PC-3 (cell line): Measurements from ENCODE around the gene PLXNB1. TPM values are rescaled to one million over a fixed set of nuclear protein-coding genes. Genes with fewer than 3 reads are reported as not detected.

Experiments
- ATAC-seq: fragments of 200-7000 bp; cut with Tn5 transposase; 2 replicates; pipeline ENCODE4 v1.9.1; 2020; ENCODE audit warnings: mild to moderate bottlenecking, moderate library complexity
- BruUV-seq: library from RNA; stranded (reverse); fragments of 400-500 nt; replicated peaks from 2 replicates; lab custom pipeline; 2021; lab: Mats Ljungman, UMichigan
- CTCF ChIA-PET: fragments of 300-600 bp; sonication (Branson Sonifier 250); formaldehyde crosslinking; loops from one replicate; lab custom pipeline; 2022; ENCODE audit warnings: antibody characterized with exemption; lab: Charles Lee
- POLR2A ChIA-PET: fragments of 300-600 bp; sonication (Branson Sonifier 250); formaldehyde crosslinking; loops from one replicate; lab custom pipeline; 2022; ENCODE audit warnings: antibody characterized with exemption; ENCODE audit not compliant: unreplicated experiment; lab: Charles Lee
- DNase-seq: peaks from one replicate; pipeline ENCODE4 v3.0.0-alpha.2; 2015
- H2AFZ ChIP-seq: fragments of 300-600 bp; sonication (generic); 2 replicates; pipeline ENCODE4 v1.6.0; 2016; ENCODE audit warnings: antibody characterized with exemption, low read length
- H3F3A ChIP-seq: fragments of 300-600 bp; sonication (generic); one replicate; pipeline ENCODE4 v1.6.0; 2017; ENCODE audit warnings: antibody characterized with exemption, low read length, control low read depth, mild to moderate bottlenecking; ENCODE audit not compliant: unreplicated experiment
- H3K27ac ChIP-seq: fragments of 300-600 bp; sonication (generic); 2 replicates; pipeline ENCODE4 v1.5.1; 2016; ENCODE audit warnings: mild to moderate bottlenecking, low read length
- H3K27me3 ChIP-seq: fragments of 300-600 bp; sonication (generic); 2 replicates; pipeline ENCODE4 v1.6.1; 2016; ENCODE audit warnings: low read length, mixed read lengths
- H3K36me3 ChIP-seq: fragments of 300-600 bp; sonication (generic); 2 replicates; pipeline ENCODE4 v1.6.1; 2016; ENCODE audit warnings: low read depth, mixed run types, low read length, mixed read lengths
- H3K4me1 ChIP-seq: fragments of 300-600 bp; sonication (generic); 2 replicates; pipeline ENCODE4 v1.5.1; 2016; ENCODE audit warnings: low read length; ENCODE audit not compliant: insufficient read depth
- H3K4me2 ChIP-seq: fragments of 300-600 bp; sonication (generic); 2 replicates; pipeline ENCODE4 v1.6.0; 2016; ENCODE audit warnings: low read length
- H3K4me3 ChIP-seq: fragments of 300-600 bp; sonication (generic); 2 replicates; pipeline ENCODE4 v1.5.1; 2016; ENCODE audit warnings: mild to moderate bottlenecking, low read length, mixed read lengths
- H3K79me2 ChIP-seq: fragments of 300-600 bp; sonication (generic); 2 replicates; pipeline ENCODE4 v1.6.1; 2017; ENCODE audit warnings: low read length, mixed read lengths
- H3K9ac ChIP-seq: fragments of 300-600 bp; sonication (generic); 2 replicates; pipeline ENCODE4 v1.6.0; 2016; ENCODE audit warnings: mild to moderate bottlenecking, low read length
- H3K9me2 ChIP-seq: fragments of 300-600 bp; sonication (generic); replicated peaks from 2 replicates; pipeline ENCODE4 v1.6.1; 2016; ENCODE audit warnings: mixed run types, low read length, mixed read lengths
- H3K9me3 ChIP-seq: fragments of 300-600 bp; sonication (generic); 2 replicates; pipeline ENCODE4 v1.6.1; 2016; ENCODE audit warnings: low read length, mixed read lengths
- H4K20me1 ChIP-seq: fragments of 300-600 bp; sonication (generic); 2 replicates; pipeline ENCODE4 v1.6.1; 2016; ENCODE audit warnings: low read length, mixed read lengths
- CTCF ChIP-seq: fragments of 300-600 bp; sonication (generic); conservative IDR thresholded peaks from 2 replicates; pipeline ENCODE4 v1.5.1; 2017; ENCODE audit warnings: antibody characterized with exemption, low read depth, mild to moderate bottlenecking, low read length
- EZH2 ChIP-seq: fragments of 300-600 bp; sonication (generic); IDR thresholded peaks from one replicate; pipeline ENCODE4 v1.6.1; 2017; ENCODE audit warnings: antibody characterized with exemption, mild to moderate bottlenecking, low read length; ENCODE audit not compliant: unreplicated experiment
- EZH2phosphoT487 ChIP-seq: fragments of 300-600 bp; sonication (generic); IDR thresholded peaks from 2 replicates; pipeline ENCODE4 v1.6.1; 2018; ENCODE audit warnings: mild to moderate bottlenecking, antibody characterized with exemption, low read length, borderline replicate concordance
- intact Hi-C: fragments of 100-400 bp; cut with micrococcal nuclease; formaldehyde crosslinking; loops from 2 replicates; pipeline ENCODE4 v1.9.0; 2023
- total RNA-seq: library from RNA; depleted of rRNA; stranded (reverse); fragments of >200 nt; gene quantifications from 2 replicates; pipeline ENCODE4 v1.2.3, GENCODE V29; 2014

Gene PLXNB1
- total RNA-seq, 1 experiment from 2014 or later = 35.4 TPM

- ChIA-PET POLR2A (no interaction called here), CTCF (no interaction called here)
- TF ChIP-seq EZH2phosphoT487 (no peak), CTCF (no peak), EZH2 (no peak)
- Histone ChIP-seq H4K20me1 (no peaks in the 10 kb centered on the region), H3K4me1 (no peaks in the 10 kb centered on the region), H3K9me2 (no peaks in the 10 kb centered on the region), H3K27ac (no peak overlapping the region), H3F3A (no peaks in the 10 kb centered on the region), H3K4me2 (no peak overlapping the region), H3K36me3 (no peaks in the 10 kb centered on the region), H3K9ac (no peak overlapping the region), H3K79me2 (no peaks in the 10 kb centered on the region), H3K4me3 (no peak overlapping the region), H3K9me3 (no peaks in the 10 kb centered on the region), H3K27me3 (no peaks in the 10 kb centered on the region), H2AFZ (no peak overlapping the region)
- intact Hi-C loops = no loop called here
- BruUV-seq = no TSS peak
- DNase-seq = no peak
- no peak for ATAC-seq
Observed at GRCh38 chr3:48411041-48411588, 18.8 kb downstream of the PLXNB1 start.

- H3K36me3 ChIP-seq = no peaks in the 10 kb centered on the region
- TF ChIP-seq EZH2 = no peak
- TF ChIP-seq EZH2phosphoT487 = no peak
- no peak for TF ChIP-seq CTCF
- H3K4me3 ChIP-seq = no peak overlapping the region
- H3K27ac ChIP-seq = no peak overlapping the region
- CTCF ChIA-PET = no interaction called here
- no peak overlapping the region for H2AFZ ChIP-seq
- no TSS peak for BruUV-seq
- DNase-seq (no peak), ATAC-seq (no peak)
- POLR2A ChIA-PET = no interaction called here
- no peaks in the 10 kb centered on the region for H3K27me3 ChIP-seq
- H3K9me3 ChIP-seq = no peaks in the 10 kb centered on the region
- no peaks in the 10 kb centered on the region for H4K20me1 ChIP-seq
- no peaks in the 10 kb centered on the region for H3K9me2 ChIP-seq
- intact Hi-C loops = no loop called here
- H3K79me2 ChIP-seq = no peaks in the 10 kb centered on the region
- H3F3A ChIP-seq = no peaks in the 10 kb centered on the region
- no peaks in the 10 kb centered on the region for H3K4me1 ChIP-seq
- H3K9ac ChIP-seq = no peak overlapping the region
- no peak overlapping the region for H3K4me2 ChIP-seq
Observed at GRCh38 chr3:48410205-48411040, 19.5 kb downstream of the PLXNB1 start.
